K562 (cell line): ENCODE results near the gene MSS51. TPM values are rescaled to one million over a fixed set of nuclear protein-coding genes. Genes with fewer than 3 reads are reported as not detected.

Source experiments
- ATAC-seq: fragments of 200-7000 bp; cut with Tn5 transposase; 3 replicates; pipeline ENCODE4 v1.9.1; 2020; ENCODE audit warnings: moderate library complexity
- BruUV-seq: library from RNA; stranded (reverse); fragments of 400-500 nt; replicated peaks from 2 replicates; lab custom pipeline; 2021; lab: Mats Ljungman, UMichigan
- CTCF ChIA-PET: fragments of 300-600 bp; formaldehyde crosslinking; extraction: SDS; loops from one replicate; lab custom pipeline; 2021; ENCODE audit warnings: low intra/inter-chr PET ratio; lab: Yijun Ruan, JAX
- POLR2A ChIA-PET: fragments of 300-600, 350-650 bp; sonication (Branson Sonifier 250); formaldehyde crosslinking; extraction: SDS; loops from one replicate; lab custom pipeline; 2021; ENCODE audit warnings: antibody characterized with exemption, inconsistent platforms; lab: Yijun Ruan, JAX
- DNase-seq, 4 experiments: peaks; one replicate each; pipeline versions ENCODE4 v3.0.0 to v3.0.0-alpha.2; 2011 to 2018; ENCODE audit warnings: low spot score in 3 of 4, mixed read lengths in 3 of 4; ENCODE audit errors: extremely low read depth in 1 of 4
- FAIRE-seq: peaks from 2 replicates; lab custom pipeline; 2011; peaks lifted over from hg19 to GRCh38; lab: Jason Lieb, UNC
- H2AFZ ChIP-seq: 2 replicates; pipeline ENCODE4 v1.6.0; 2011; ENCODE audit warnings: low read depth, low read length, control low read depth, inconsistent platforms
- H3K27ac ChIP-seq: fragments of 200-600 bp; 3 replicates; pipeline ENCODE4 v1.8.0; 2011; ENCODE audit warnings: low read depth, mild to moderate bottlenecking, control low read depth, inconsistent platforms, low read length, moderate library complexity, mixed read lengths; ENCODE audit errors: extremely low read depth
- H3K27me3 ChIP-seq, 2 experiments: fragments of 300-600 bp in 1 of 2; 2 replicates in 1 of 2; 3 replicates in 1 of 2; pipeline versions ENCODE4 v1.6.0 to v1.8.0; 2011; ENCODE audit warnings: inconsistent platforms in 2 of 2, low read length in 2 of 2, mild to moderate bottlenecking in 1 of 2, mixed read lengths in 1 of 2, moderate library complexity in 1 of 2; ENCODE audit not compliant: control insufficient read depth in 2 of 2, insufficient read depth in 2 of 2
- H3K36me3 ChIP-seq: fragments of 300-600 bp; 3 replicates; pipeline ENCODE4 v1.8.0; 2011; ENCODE audit warnings: mild to moderate bottlenecking, low read length, inconsistent platforms; ENCODE audit not compliant: control insufficient read depth, insufficient read depth
- H3K4me1 ChIP-seq, 2 experiments: fragments of 200-600 bp in 1 of 2; replicated peaks in 1 of 2; 2 replicates in 1 of 2; 3 replicates in 1 of 2; pipeline versions ENCODE4 v1.5.1 to v1.8.0; 2011; ENCODE audit warnings: inconsistent platforms in 2 of 2, low read length in 2 of 2, mild to moderate bottlenecking in 1 of 2, mixed read lengths in 1 of 2, moderate library complexity in 1 of 2; ENCODE audit not compliant: control insufficient read depth in 2 of 2, insufficient read depth in 2 of 2
- H3K4me2 ChIP-seq: 2 replicates; pipeline ENCODE4 v1.6.1; 2011; ENCODE audit warnings: low read length, control low read depth, inconsistent platforms, mixed read lengths; ENCODE audit not compliant: insufficient read depth
- H3K4me3 ChIP-seq: fragments of 200-600 bp; sonication (generic), shearing (Covaris generic); 2 replicates; pipeline ENCODE4 v1.5.1; 2016; ENCODE audit warnings: control low read depth, inconsistent platforms
- H3K79me2 ChIP-seq: fragments of 200-600 bp; 3 replicates; pipeline ENCODE4 v1.8.0; 2011; ENCODE audit warnings: low read length, inconsistent platforms; ENCODE audit not compliant: control insufficient read depth, insufficient read depth
- H3K9ac ChIP-seq, 2 experiments: 2 replicates each; pipeline versions ENCODE4 v1.6.0 to v1.6.1; 2011; ENCODE audit warnings: low read depth in 2 of 2, low read length in 2 of 2, control low read depth in 1 of 2, inconsistent platforms in 1 of 2, mild to moderate bottlenecking in 1 of 2, mixed read lengths in 1 of 2; ENCODE audit not compliant: insufficient read depth in 1 of 2
- H3K9me1 ChIP-seq: one replicate; pipeline ENCODE4 v1.6.0; 2011; ENCODE audit warnings: inconsistent platforms, mild to moderate bottlenecking, low read length, moderate library complexity; ENCODE audit not compliant: control insufficient read depth, insufficient read depth
- H3K9me3 ChIP-seq: replicated peaks from 2 replicates; pipeline ENCODE4 v1.5.1; 2011; ENCODE audit warnings: low read depth, low read length, inconsistent platforms; ENCODE audit not compliant: control insufficient read depth, insufficient read depth
- H4K20me1 ChIP-seq: replicated peaks from 2 replicates; pipeline ENCODE4 v1.6.1; 2011; ENCODE audit warnings: low read length, inconsistent platforms, mixed read lengths; ENCODE audit not compliant: control insufficient read depth, insufficient read depth
- NONO ChIP-seq, 2 experiments: fragments of 200-400 bp in 1 of 2; fragments of 450-650 bp in 1 of 2; formaldehyde crosslinking in 1 of 2; IDR thresholded peaks; 2 replicates each; pipeline ENCODE4 v1.6.1; 2017; ENCODE audit warnings: low read depth in 2 of 2, mild to moderate bottlenecking in 2 of 2, moderate library complexity in 2 of 2, low read length in 1 of 2
- SFPQ ChIP-seq: fragments of 200-400 bp; formaldehyde crosslinking; IDR thresholded peaks from 2 replicates; pipeline ENCODE4 v1.6.1; 2017; ENCODE audit warnings: mild to moderate bottlenecking, low read depth, low read length, moderate library complexity
- TGIF2 ChIP-seq: sonication (generic); formaldehyde crosslinking; IDR thresholded peaks from 2 replicates; pipeline ENCODE4 v1.8.1; 2022; ENCODE audit warnings: mild to moderate bottlenecking, missing genetic modification reagents, moderate library complexity
- THAP7 ChIP-seq: fragments of 250-450 bp; sonication (Bioruptor Pico); IDR thresholded peaks from 2 replicates; pipeline ENCODE4 v1.5.0; 2021
- ZNF121 ChIP-seq: sonication (generic); formaldehyde crosslinking; conservative IDR thresholded peaks from 2 replicates; pipeline ENCODE4 v1.8.0; 2022; ENCODE audit warnings: missing genetic modification reagents
- ZNF398 ChIP-seq: fragments of 250-450 bp; sonication (Bioruptor Pico); IDR thresholded peaks from 2 replicates; pipeline ENCODE4 v1.8.0; 2021; ENCODE audit warnings: moderate library complexity, mild to moderate bottlenecking, inconsistent platforms
- ZNF668 ChIP-seq: fragments of 250-450 bp; sonication (Bioruptor Pico); IDR thresholded peaks from 2 replicates; pipeline ENCODE4 v1.8.0; 2022; ENCODE audit warnings: mild to moderate bottlenecking, inconsistent platforms
- WGBS: fragments of 100-300 bp; shearing (Covaris generic); methylation state at CpG from one replicate; pipeline ENCODE4 v1.1.6; 2016; ENCODE audit warnings: low coverage, mixed read lengths; ENCODE audit not compliant: insufficient coverage; ENCODE audit errors: missing lambda C conversion rate; 5-methylcytosine and 5-hydroxymethylcytosine counted together
- in situ Hi-C: fragments of 300-500 bp; cut with MboI; formaldehyde crosslinking; loops from 4 replicates; pipeline ENCODE4 v1.15.0; 2018; ENCODE audit warnings: inconsistent platforms, mixed read lengths
- intact Hi-C: fragments of 100-400 bp; cut with micrococcal nuclease; formaldehyde crosslinking; loops from 2 replicates; pipeline ENCODE4 v1.14.2; 2022
- polyA plus RNA-seq, 8 experiments: library from polyadenylated mRNA; depleted of rRNA in 4 of 8; stranded (reverse) in 5 of 8; unstranded in 3 of 8; fragments of >200 nt; fragmentation: Nextera tagmentation in 2 of 8; fragmentation: Illumina TruSeq in 1 of 8; extraction: Ambion mirVana in 2 of 8; extraction: Trizol in 1 of 8; gene quantifications; 2 replicates each; pipeline versions ENCODE4 v1.2.1 to v1.2.3, GENCODE V29; 2011 to 2014; ENCODE audit warnings: inconsistent platforms in 1 of 8, missing spikeins in 1 of 8
- total RNA-seq, 7 experiments: library from RNA; depleted of rRNA in 6 of 7; stranded (reverse); fragments of >200 nt in 6 of 7; fragmentation: Illumina TruSeq in 2 of 7; extraction: Trizol in 2 of 7; gene quantifications; 2 replicates each; pipeline versions ENCODE4 v1.2.1 to v1.2.3, GENCODE V29; 2011 to 2021; ENCODE audit warnings: low replicate concordance in 1 of 7

Gene MSS51
- total and polyA plus RNA-seq, 9 of the 15 experiments (the other 6 are each of a cell fraction or from before 2014, with no cell fraction given) = 0.28 to 1.8 (median 1.2) TPM

GRCh38 chr10:73449113-73449512, 15.8 kb upstream of the MSS51 start:
- Histone ChIP-seq H3K9ac (no peak overlapping the region), H3K79me2 (no peaks in the 10 kb centered on the region), H2AFZ (no peak overlapping the region), H3K4me2 (no peak overlapping the region), H3K4me3 (no peak overlapping the region), H3K9me1 (no peaks in the 10 kb centered on the region), H3K4me1 (no peaks in the 10 kb centered on the region), H3K36me3 (peaks cover 17% of the 10 kb centered on the region; the same call in 2 of the 3 replicates), H4K20me1 (no peaks in the 10 kb centered on the region), H3K27ac (no peak overlapping the region), H3K9me3 (no peaks in the 10 kb centered on the region), H3K27me3 (no peaks in the 10 kb centered on the region)
- POLR2A ChIA-PET = interaction anchor here (0.6 kb wide), 1 partner anchor 438 kb away, joined by 3 read pairs; no protein-coding TSS in a partner anchor
- CTCF ChIA-PET = no interaction called here
- no TSS peak for BruUV-seq
- ATAC-seq (no peak), DNase-seq (no peak), FAIRE-seq (peak; percentile 78)
- in situ Hi-C loops (no loop called here), intact Hi-C loops (no loop called here)
- TF ChIP-seq SFPQ (no peak), THAP7 (CRISPR knock-in tag) (no peak), ZNF121 (CRISPR knock-in tag) (no peak), ZNF398 (CRISPR knock-in tag) (no peak), NONO (IDR thresholded peaks at IDR 0.05; ENCODE audit: low read depth in 2 of 2, low read length in 1 of 2) (no peak), ZNF668 (CRISPR knock-in tag) (no peak), TGIF2 (CRISPR knock-in tag) (no peak)
- 24% methylated on average over 1 of the region's 1 CpG for WGBS
